ENCODE data around the gene NDUFAF8.

Gene NDUFAF8

GRCh38 chr17:81241203-81241602 lies 2.1 kb downstream of the NDUFAF8 start:
- H3K36me3 ChIP-seq (ENCODE audit: control insufficient read depth, insufficient read depth, low read length): 0 out of 2 replicates have a peak, but pooled peaks cover 6% of the 10 kb centered on the region
- no peaks in the 10 kb centered on the region for H3K27me3 ChIP-seq (ENCODE audit: control insufficient read depth, insufficient read depth, low read length)
- H3K9me3 ChIP-seq (ENCODE audit: control insufficient read depth, insufficient read depth, low read length): no peaks in the 10 kb centered on the region
- WGBS (ENCODE audit: insufficient coverage, insufficient read length): no CpG with 5 or more reads among the region's 10 CpGs
- H3K4me3 ChIP-seq (ENCODE audit: low read length): no peak overlapping the region
- peaks cover 7% of the 10 kb centered on the region for H3K4me1 ChIP-seq (ENCODE audit: control insufficient read depth, insufficient read depth, low read length)
- no peak for DNase-seq (ENCODE audit: low read depth, low spot score)
- H3K27ac ChIP-seq (ENCODE audit: low read length): no peak overlapping the region

DNA sequence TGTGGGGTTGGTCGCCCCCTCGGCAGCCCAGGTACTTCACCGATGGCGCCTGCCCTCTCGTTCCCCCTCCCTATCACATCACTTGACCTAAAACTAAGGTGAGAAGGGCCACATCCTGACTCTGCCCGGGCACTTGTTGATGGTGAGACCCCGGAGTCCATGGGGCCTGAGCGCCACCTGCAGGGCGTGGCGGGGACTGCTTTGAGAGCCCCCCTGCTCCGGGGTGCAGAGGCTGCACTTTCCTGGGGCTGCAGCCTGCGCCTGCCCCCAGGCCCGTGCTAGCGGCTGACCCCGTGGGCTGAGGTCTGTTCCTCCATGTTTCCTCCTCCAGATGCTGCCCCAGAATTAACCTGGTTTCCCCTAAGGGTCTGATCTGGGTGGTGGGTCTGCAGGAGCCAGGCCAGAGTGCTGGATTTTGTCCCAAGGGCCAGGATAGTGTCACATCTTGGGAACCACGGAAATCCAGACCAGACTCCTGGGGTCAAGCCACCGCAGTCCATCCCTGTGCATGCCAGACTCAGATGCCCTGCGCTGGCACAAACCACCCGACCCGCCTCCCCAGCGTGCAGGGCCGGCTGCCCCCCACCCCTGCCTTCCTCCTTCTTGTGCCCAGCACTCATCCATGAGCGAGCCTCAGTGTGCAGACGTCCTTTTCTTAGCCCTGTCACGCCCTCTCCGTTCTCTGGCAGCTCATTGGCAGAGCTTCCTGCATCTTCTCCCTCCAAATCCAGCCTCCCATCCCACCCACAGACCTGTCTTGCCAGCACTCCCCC lies 2.7 kb downstream of the NDUFAF8 start:
- no CpG with 5 or more reads among the region's 26 CpGs for WGBS (ENCODE audit: insufficient coverage, insufficient read length)
- no peak for DNase-seq (ENCODE audit: low read depth, low spot score)
- peaks cover 7% of the 10 kb centered on the region for H3K4me1 ChIP-seq (ENCODE audit: control insufficient read depth, insufficient read depth, low read length)
- 0 out of 2 replicates have a peak, but pooled peaks cover 6% of the 10 kb centered on the region for H3K36me3 ChIP-seq (ENCODE audit: control insufficient read depth, insufficient read depth, low read length)
- no peak overlapping the region for H3K27ac ChIP-seq (ENCODE audit: low read length)
- H3K4me3 ChIP-seq (ENCODE audit: low read length): no peak overlapping the region
- no peaks in the 10 kb centered on the region for H3K9me3 ChIP-seq (ENCODE audit: control insufficient read depth, insufficient read depth, low read length)
- no peaks in the 10 kb centered on the region for H3K27me3 ChIP-seq (ENCODE audit: control insufficient read depth, insufficient read depth, low read length)

DNA sequence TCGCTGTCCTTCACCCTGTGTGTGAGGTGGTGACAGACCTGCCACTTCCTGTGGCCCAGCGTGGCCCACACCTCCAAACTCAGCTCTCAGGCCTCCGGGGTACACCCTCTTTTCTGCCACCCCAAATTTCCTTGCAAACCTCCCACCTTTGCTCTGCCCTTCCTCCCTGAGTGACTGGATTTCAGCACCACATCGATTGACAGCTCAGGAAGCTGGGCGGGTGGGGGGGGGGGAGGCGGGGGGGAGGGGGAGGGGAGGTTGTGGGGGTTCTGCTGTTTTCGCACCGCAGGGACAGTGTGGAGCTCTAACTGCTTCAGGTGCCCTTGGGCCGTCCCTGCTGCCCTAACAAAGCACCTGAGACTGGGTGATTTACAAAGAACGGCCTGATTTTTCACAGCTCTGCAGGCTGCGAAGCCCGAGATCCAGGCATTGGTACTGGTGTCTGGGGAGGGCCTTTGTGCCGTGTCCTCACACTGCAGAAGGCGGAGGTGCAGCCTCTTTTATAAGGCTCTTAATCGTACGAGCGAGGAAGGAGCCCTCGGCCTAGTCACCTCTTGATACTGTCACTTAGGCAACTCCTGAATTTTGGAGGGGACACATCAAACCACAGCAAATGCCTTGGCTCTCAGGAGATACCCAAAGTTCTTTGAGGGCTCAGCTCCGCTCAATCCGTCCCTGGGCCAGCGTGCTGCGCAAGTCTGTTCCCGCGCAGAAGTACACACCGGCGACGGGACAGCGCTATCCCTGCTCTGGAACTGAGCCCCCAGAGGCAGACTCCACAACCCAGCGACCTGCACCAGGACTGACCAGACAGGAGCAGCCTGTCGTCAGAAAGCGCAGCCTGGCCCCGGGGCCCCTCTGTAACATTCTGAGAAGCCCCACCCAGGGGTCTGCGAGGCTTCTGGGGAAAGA lies 3.6 kb downstream of the NDUFAF8 start:
- peaks cover 7% of the 10 kb centered on the region for H3K4me1 ChIP-seq (ENCODE audit: control insufficient read depth, insufficient read depth, low read length)
- H3K27ac ChIP-seq (ENCODE audit: low read length): no peak overlapping the region
- DNase-seq (ENCODE audit: low read depth, low spot score): no peak
- no peak overlapping the region for H3K4me3 ChIP-seq (ENCODE audit: low read length)
- H3K36me3 ChIP-seq (ENCODE audit: control insufficient read depth, insufficient read depth, low read length): 0 out of 2 replicates have a peak, but pooled peaks cover 6% of the 10 kb centered on the region
- H3K27me3 ChIP-seq (ENCODE audit: control insufficient read depth, insufficient read depth, low read length): no peaks in the 10 kb centered on the region
- no CpG with 5 or more reads among the region's 33 CpGs for WGBS (ENCODE audit: insufficient coverage, insufficient read length)
- no peaks in the 10 kb centered on the region for H3K9me3 ChIP-seq (ENCODE audit: control insufficient read depth, insufficient read depth, low read length)

- no CpG with 5 or more reads among the region's 10 CpGs for WGBS (ENCODE audit: insufficient coverage, insufficient read length)
- no peaks in the 10 kb centered on the region for H3K9me3 ChIP-seq (ENCODE audit: control insufficient read depth, insufficient read depth, low read length)
- H3K36me3 ChIP-seq (ENCODE audit: control insufficient read depth, insufficient read depth, low read length): 0 out of 2 replicates have a peak, but pooled peaks cover 6% of the 10 kb centered on the region
- peaks cover 5% of the 10 kb centered on the region for H3K4me1 ChIP-seq (ENCODE audit: control insufficient read depth, insufficient read depth, low read length)
- DNase-seq (ENCODE audit: low read depth, low spot score): no peak
- no peak overlapping the region for H3K27ac ChIP-seq (ENCODE audit: low read length)
- no peaks in the 10 kb centered on the region for H3K27me3 ChIP-seq (ENCODE audit: control insufficient read depth, insufficient read depth, low read length)
- H3K4me3 ChIP-seq (ENCODE audit: low read length): no peak overlapping the region
Observed at GRCh38 chr17:81243333-81243664, 4.2 kb downstream of the NDUFAF8 start.

DNA sequence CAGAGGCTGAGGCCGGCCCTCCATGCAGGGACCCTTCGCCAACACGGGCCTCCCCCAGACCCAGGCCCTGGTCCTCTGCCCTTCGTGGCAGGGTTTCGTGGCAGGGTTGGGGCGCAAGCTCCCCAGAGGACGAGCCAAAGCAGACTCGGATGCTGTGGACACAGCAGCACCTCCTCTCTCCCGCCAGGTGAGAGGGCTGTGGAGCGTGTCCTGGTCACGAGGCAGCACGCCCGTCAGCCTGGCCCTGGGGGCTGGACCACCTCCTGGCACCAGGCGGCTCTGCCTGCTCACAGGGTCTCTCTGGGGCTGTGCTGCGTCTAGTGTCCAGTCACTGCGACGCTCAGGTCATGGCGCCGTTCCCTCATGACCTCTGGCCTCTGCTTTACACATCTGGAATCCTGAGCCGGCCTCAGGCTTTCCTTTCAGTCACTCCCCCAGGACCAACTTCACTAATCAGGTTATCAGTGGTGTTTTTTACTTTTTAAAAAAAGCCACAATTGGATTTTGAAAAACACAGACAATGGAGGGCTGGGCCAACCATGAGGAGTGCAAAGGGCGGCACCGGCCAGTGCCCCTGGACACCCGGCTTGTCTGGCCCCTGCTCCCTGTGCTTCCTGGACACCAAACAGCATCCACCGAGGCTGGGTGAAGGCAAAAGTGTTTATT lies 5.4 kb downstream of the NDUFAF8 start:
- H3K27ac ChIP-seq (ENCODE audit: low read length): no peak overlapping the region
- peaks cover 6% of the 10 kb centered on the region; the same call in 1 of the 2 replicates for H3K36me3 ChIP-seq (ENCODE audit: control insufficient read depth, insufficient read depth, low read length)
- no peaks in the 10 kb centered on the region for H3K27me3 ChIP-seq (ENCODE audit: control insufficient read depth, insufficient read depth, low read length)
- H3K4me1 ChIP-seq (ENCODE audit: control insufficient read depth, insufficient read depth, low read length): peaks cover 7% of the 10 kb centered on the region
- no CpG with 5 or more reads among the region's 24 CpGs for WGBS (ENCODE audit: insufficient coverage, insufficient read length)
- no peak for DNase-seq (ENCODE audit: low read depth, low spot score)
- no peak overlapping the region for H3K4me3 ChIP-seq (ENCODE audit: low read length)
- H3K9me3 ChIP-seq (ENCODE audit: control insufficient read depth, insufficient read depth, low read length): no peaks in the 10 kb centered on the region

DNA sequence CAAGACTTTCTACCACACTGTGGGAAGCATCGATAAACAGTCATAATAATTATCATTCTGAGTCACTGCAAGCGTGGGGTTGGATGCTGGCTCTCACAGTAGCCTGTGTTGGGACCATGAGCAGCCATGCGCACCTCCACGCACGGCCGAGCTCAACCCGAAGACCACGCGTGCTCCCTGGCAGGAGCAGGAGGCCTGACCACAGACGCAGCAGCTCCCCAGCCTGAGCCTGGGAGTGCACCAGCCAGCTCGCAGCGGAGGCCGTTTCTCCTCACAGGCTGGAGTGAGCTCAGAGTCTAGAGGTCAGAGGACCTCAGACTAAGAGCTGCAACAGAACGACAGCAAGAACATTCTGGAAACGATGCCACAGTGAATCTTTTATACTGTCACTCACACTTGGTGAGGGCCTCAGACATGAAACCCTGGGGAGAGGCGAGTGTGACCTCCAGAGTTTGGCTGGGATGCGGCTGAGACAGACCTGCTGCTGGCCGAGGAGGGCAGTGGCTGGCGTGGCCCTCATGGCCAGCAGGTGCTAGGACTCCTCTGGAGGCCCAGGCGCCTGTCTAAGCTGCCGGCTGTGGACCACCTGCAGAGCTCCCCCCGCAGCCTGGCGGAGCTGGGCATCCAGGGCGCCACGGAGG lies 6.0 kb downstream of the NDUFAF8 start:
- no CpG with 5 or more reads among the region's 25 CpGs for WGBS (ENCODE audit: insufficient coverage, insufficient read length)
- H3K36me3 ChIP-seq (ENCODE audit: control insufficient read depth, insufficient read depth, low read length): peaks cover 6% of the 10 kb centered on the region; the same call in 1 of the 2 replicates
- H3K9me3 ChIP-seq (ENCODE audit: control insufficient read depth, insufficient read depth, low read length): no peaks in the 10 kb centered on the region
- no peak overlapping the region for H3K4me3 ChIP-seq (ENCODE audit: low read length)
- H3K27ac ChIP-seq (ENCODE audit: low read length): no peak overlapping the region
- DNase-seq (ENCODE audit: low read depth, low spot score): no peak
- peaks cover 4% of the 10 kb centered on the region for H3K4me1 ChIP-seq (ENCODE audit: control insufficient read depth, insufficient read depth, low read length)
- no peaks in the 10 kb centered on the region for H3K27me3 ChIP-seq (ENCODE audit: control insufficient read depth, insufficient read depth, low read length)

DNA sequence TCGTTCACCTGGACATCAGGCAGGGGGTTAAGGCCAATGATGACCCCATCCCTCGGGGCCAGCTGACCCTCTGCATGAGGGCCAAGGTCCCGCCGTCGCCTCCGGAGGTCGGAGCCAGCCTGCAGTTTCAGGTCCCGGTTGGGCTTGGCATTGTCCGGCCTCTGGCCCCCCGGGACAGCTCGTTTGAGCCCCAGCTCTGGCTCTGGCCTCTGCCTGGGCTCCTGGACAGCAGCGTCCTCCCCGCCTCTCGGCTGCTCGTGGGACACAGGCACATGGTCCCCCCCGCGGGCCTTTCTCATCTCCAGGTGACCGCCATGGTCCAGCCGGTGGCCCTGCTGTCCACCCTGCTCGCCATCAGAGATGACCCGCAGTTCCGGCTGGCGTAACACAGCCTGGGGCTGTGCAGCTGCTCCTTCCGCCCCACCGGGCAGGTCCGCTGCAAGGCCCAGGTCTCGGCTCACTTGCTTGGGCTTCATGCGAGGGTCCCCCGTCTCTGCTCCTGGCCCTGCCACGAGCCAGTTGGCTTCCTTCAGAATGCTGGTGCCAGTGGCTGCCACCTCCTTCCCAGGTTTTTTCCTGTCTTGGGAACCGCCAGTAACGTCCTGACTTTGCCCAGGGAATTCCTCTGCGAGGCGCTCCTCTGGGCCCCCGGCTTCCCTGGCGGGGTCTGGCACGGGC lies 6.7 kb downstream of the NDUFAF8 start:
- H3K27me3 ChIP-seq (ENCODE audit: control insufficient read depth, insufficient read depth, low read length): no peaks in the 10 kb centered on the region
- no peaks in the 10 kb centered on the region for H3K9me3 ChIP-seq (ENCODE audit: control insufficient read depth, insufficient read depth, low read length)
- H3K4me1 ChIP-seq (ENCODE audit: control insufficient read depth, insufficient read depth, low read length): peaks cover 4% of the 10 kb centered on the region; the same call in 1 of the 2 replicates
- no peak overlapping the region for H3K4me3 ChIP-seq (ENCODE audit: low read length)
- H3K27ac ChIP-seq (ENCODE audit: low read length): no peak overlapping the region
- no peak for DNase-seq (ENCODE audit: low read depth, low spot score)
- peaks cover 6% of the 10 kb centered on the region; the same call in 1 of the 2 replicates for H3K36me3 ChIP-seq (ENCODE audit: control insufficient read depth, insufficient read depth, low read length)
- no CpG with 5 or more reads among the region's 37 CpGs for WGBS (ENCODE audit: insufficient coverage, insufficient read length)

DNA sequence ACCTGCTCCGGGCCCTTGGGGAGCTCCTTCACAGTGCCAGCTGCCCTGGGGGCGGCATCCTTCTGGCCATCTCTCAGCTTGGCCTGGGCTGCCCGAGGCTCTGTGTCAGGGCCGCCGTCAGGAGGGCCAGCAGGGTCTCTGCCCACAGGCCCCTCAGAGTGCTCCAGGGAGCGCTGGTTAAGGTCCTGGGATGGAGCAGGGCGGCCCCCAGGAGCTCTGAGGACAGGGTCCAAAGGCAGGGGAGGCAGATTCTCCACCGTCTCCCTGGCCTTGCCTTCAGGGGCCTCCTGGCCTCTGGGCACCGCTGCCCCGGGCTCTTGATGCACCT lies 7.2 kb downstream of the NDUFAF8 start:
- Histone ChIP-seq H3K27ac (ENCODE audit: low read length) (no peak overlapping the region), H3K4me3 (ENCODE audit: low read length) (no peak overlapping the region), H3K4me1 (ENCODE audit: control insufficient read depth, insufficient read depth, low read length) (peaks cover 4% of the 10 kb centered on the region; the same call in 1 of the 2 replicates), H3K9me3 (ENCODE audit: control insufficient read depth, insufficient read depth, low read length) (no peaks in the 10 kb centered on the region), H3K27me3 (ENCODE audit: control insufficient read depth, insufficient read depth, low read length) (no peaks in the 10 kb centered on the region), H3K36me3 (ENCODE audit: control insufficient read depth, insufficient read depth, low read length) (peaks cover 4% of the 10 kb centered on the region; the same call in 1 of the 2 replicates)
- no CpG with 5 or more reads among the region's 10 CpGs for WGBS (ENCODE audit: insufficient coverage, insufficient read length)
- DNase-seq (ENCODE audit: low read depth, low spot score): no peak

- WGBS (ENCODE audit: insufficient coverage, insufficient read length): no CpG with 5 or more reads among the region's 28 CpGs
- peaks cover 2% of the 10 kb centered on the region; the same call in 1 of the 2 replicates for H3K36me3 ChIP-seq (ENCODE audit: control insufficient read depth, insufficient read depth, low read length)
- no peak overlapping the region for H3K27ac ChIP-seq (ENCODE audit: low read length)
- peaks cover 4% of the 10 kb centered on the region; the same call in 1 of the 2 replicates for H3K4me1 ChIP-seq (ENCODE audit: control insufficient read depth, insufficient read depth, low read length)
- no peak for DNase-seq (ENCODE audit: low read depth, low spot score)
- H3K9me3 ChIP-seq (ENCODE audit: control insufficient read depth, insufficient read depth, low read length): no peaks in the 10 kb centered on the region
- no peaks in the 10 kb centered on the region for H3K27me3 ChIP-seq (ENCODE audit: control insufficient read depth, insufficient read depth, low read length)
- H3K4me3 ChIP-seq (ENCODE audit: low read length): no peak overlapping the region
Observed at GRCh38 chr17:81246679-81247338, 7.7 kb downstream of the NDUFAF8 start.
